Measurements from ENCODE around the gene TARP.

The TARP gene

GRCh38 chr7:38215735-38216670 lies 57.4 kb downstream of the TARP start:
- Histone ChIP-seq H3K9me3 (ENCODE audit: control insufficient read depth, insufficient read depth, low read depth, low read length) (no peaks in the 10 kb centered on the region), H3K4me1 (ENCODE audit: control insufficient read depth, insufficient read depth, low read length) (peaks cover 2% of the 10 kb centered on the region; the same call in 1 of the 2 replicates), H3K27ac (ENCODE audit: extremely low read depth, low read depth, low read length) (no peak overlapping the region), H3K4me3 (ENCODE audit: low read depth, low read length) (no peak overlapping the region), H3K36me3 (ENCODE audit: control insufficient read depth in 2 of 2, insufficient read depth in 1 of 2, low read length in 2 of 2) (peaks cover 17 to 48% of the 10 kb centered on the region in 2 experiments)
- TF ChIP-seq ZNF148 (tag by site-specific recombination; IDR thresholded peaks at IDR 0.05; ENCODE audit: borderline replicate concordance) = no peak
- peak; percentile 46 for TF ChIP-seq PRDM10 (tag by site-specific recombination; IDR thresholded peaks at IDR 0.05)
- peak; percentile 61 for TF ChIP-seq CTCF (tag by site-specific recombination; IDR thresholded peaks at IDR 0.05)
- peak; percentile 59; the same call in 1 of the 2 replicates for TF ChIP-seq ZBTB17 (tag by site-specific recombination; IDR thresholded peaks at IDR 0.05)
- peak; percentile 71 for TF ChIP-seq ZNF654 (tag by site-specific recombination; IDR thresholded peaks at IDR 0.05; ENCODE audit: low read depth)
- POLR2A ChIA-PET = interaction anchor here (0.9 to 1.0 kb wide), 2 partner anchors 38 to 120 kb away, joined by 3 to 4 read pairs; partner anchors contain the start of gene STARD3NL
- CTCF ChIA-PET = interaction anchor here (0.5 to 6.9 kb wide), 67 partner anchors 8 to 1971 kb away, joined by 3 to 112 read pairs (median 5); partner anchors contain the start of genes EPDR1, STARD3NL and TARP

- no peak overlapping the region for H3K4me3 ChIP-seq (ENCODE audit: low read depth, low read length)
- CTCF ChIA-PET = interaction anchor here (0.7 to 6.9 kb wide), 59 partner anchors 8 to 344 kb away, joined by 3 to 112 read pairs (median 5); partner anchors contain the start of genes EPDR1 and STARD3NL
- no peak for TF ChIP-seq ZNF48 (tag by site-specific recombination; IDR thresholded peaks at IDR 0.05)
- TF ChIP-seq ZFHX2 (tag by site-specific recombination; conservative IDR thresholded peaks at IDR 0.05) = no peak
- peak; percentile 20; the same call in 1 of the 2 replicates for TF ChIP-seq ZNF449 (tag by site-specific recombination; IDR thresholded peaks at IDR 0.05)
- no peak for TF ChIP-seq ZFP41 (tag by site-specific recombination; IDR thresholded peaks at IDR 0.05; ENCODE audit: borderline replicate concordance)
- TF ChIP-seq MEIS1 (CRISPR knock-in tag; IDR thresholded peaks at IDR 0.05; ENCODE audit: borderline replicate concordance) = no peak
- no peak overlapping the region for H3K27ac ChIP-seq (ENCODE audit: extremely low read depth, low read depth, low read length)
- peaks cover 2% of the 10 kb centered on the region; the same call in 1 of the 2 replicates for H3K4me1 ChIP-seq (ENCODE audit: control insufficient read depth, insufficient read depth, low read length)
- POLR2A ChIA-PET = interaction anchor here (0.9 to 1.0 kb wide), 2 partner anchors 37 to 121 kb away, joined by 3 to 4 read pairs; partner anchors contain the start of gene STARD3NL
- no peaks in the 10 kb centered on the region for H3K9me3 ChIP-seq (ENCODE audit: control insufficient read depth, insufficient read depth, low read depth, low read length)
- peaks cover 11 to 46% of the 10 kb centered on the region in 2 experiments for H3K36me3 ChIP-seq (ENCODE audit: control insufficient read depth in 2 of 2, insufficient read depth in 1 of 2, low read length in 2 of 2)
These were observed 58.3 kb downstream of the TARP start for GRCh38 chr7:38215115-38215514.
